ENCODE results near the gene NECTIN1.

Gene NECTIN1

DNA sequence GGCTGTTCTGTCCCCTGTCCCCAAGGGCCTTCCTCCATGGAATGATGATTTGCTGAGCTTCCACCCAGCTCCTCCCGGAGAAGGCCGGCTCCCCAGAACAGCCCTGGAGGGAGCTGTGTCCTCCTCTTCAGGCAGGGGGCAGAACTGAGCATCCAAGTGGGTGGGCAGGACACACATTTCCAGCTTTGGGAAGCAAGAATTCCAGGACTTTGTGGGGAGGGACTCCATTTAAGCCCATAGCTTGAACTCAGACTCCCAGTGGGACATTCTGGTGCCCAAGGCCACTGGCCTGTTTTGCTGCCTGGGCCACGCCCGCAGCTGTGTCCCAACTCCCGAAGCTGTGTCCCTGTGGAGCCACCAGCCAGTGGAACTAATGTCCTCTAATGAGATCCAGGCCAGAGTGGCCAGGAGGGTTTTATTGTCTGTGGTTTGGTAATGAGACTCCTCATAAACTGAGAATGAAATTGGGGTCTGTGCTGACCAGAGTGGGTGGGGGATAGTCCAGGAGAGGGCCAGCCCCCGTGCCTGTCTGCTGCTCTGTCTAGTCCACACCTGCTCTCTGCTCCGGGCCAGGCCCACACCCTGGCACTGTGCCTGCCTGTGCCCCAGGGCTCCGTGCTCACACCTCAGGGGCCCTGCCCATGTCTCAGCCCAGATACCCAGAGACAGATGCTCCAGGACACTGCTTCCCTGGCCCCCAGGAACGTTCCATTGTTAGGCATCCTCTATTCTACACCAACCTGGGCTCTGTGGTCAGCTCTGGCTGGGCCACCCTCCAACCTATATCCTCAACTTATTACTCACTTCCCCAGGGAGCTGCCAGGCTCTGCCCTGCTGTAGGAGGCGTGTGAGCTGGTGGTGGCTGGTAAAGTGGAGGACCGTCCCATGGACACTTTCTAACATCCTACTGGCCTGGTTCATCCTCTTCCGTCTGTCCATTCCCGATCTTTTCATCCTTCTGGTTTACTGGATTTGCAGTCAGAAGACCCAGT is 7.6 kb downstream of the NECTIN1 start:
- Histone ChIP-seq H3K36me3 (ENCODE audit: control insufficient read depth in 2 of 2, insufficient read depth in 2 of 2, low read length in 2 of 2) (no peaks in the 10 kb centered on the region), H3K4me3 (ENCODE audit: low read length in 2 of 2) (no peak overlapping the region), H3K27me3 (ENCODE audit: control insufficient read depth in 1 of 2, insufficient read depth in 2 of 2, low read length in 2 of 2) (no peaks in the 10 kb centered on the region), H3K9ac (ENCODE audit: low read length in 2 of 2) (no peak overlapping the region), H3K27ac (ENCODE audit: low read length) (no peak overlapping the region), H3K4me1 (ENCODE audit: control insufficient read depth, insufficient read depth, low read length) (peaks cover 8% of the 10 kb centered on the region), H3K9me3 (ENCODE audit: control insufficient read depth in 2 of 2, low read length in 2 of 2) (no peaks in the 10 kb centered on the region)

GRCh38 chr11:119720311-119720913 is 8.6 kb downstream of the NECTIN1 start:
- Histone ChIP-seq H3K27ac (ENCODE audit: low read length) (no peak overlapping the region), H3K4me3 (ENCODE audit: low read length in 2 of 2) (no peak overlapping the region)

GRCh38 chr11:119717839-119718534 is 11.0 kb downstream of the NECTIN1 start:
- no peak overlapping the region for H3K27ac ChIP-seq (ENCODE audit: low read length)
- H3K4me1 ChIP-seq (ENCODE audit: control insufficient read depth, insufficient read depth, low read length): peaks cover 2% of the 10 kb centered on the region
- H3K27me3 ChIP-seq (ENCODE audit: control insufficient read depth in 1 of 2, insufficient read depth in 2 of 2, low read length in 2 of 2): no peaks in the 10 kb centered on the region
- no peak overlapping the region for H3K4me3 ChIP-seq (ENCODE audit: low read length in 2 of 2)
- H3K9me3 ChIP-seq (ENCODE audit: control insufficient read depth in 2 of 2, low read length in 2 of 2): no peaks in the 10 kb centered on the region
- no peak overlapping the region for H3K9ac ChIP-seq (ENCODE audit: low read length in 2 of 2)
- no peaks in the 10 kb centered on the region for H3K36me3 ChIP-seq (ENCODE audit: control insufficient read depth in 2 of 2, insufficient read depth in 2 of 2, low read length in 2 of 2)

More at GRCh38 chr11:119720311-119720913, 8.6 kb downstream of the NECTIN1 start:
- peak overlapping the region in 1 of 2 donors; percentile 13 for H3K9ac ChIP-seq (ENCODE audit: low read length in 2 of 2)
- H3K4me1 ChIP-seq (ENCODE audit: control insufficient read depth, insufficient read depth, low read length): peaks cover 5% of the 10 kb centered on the region
- H3K27me3 ChIP-seq (ENCODE audit: control insufficient read depth in 1 of 2, insufficient read depth in 2 of 2, low read length in 2 of 2): no peaks in the 10 kb centered on the region
- H3K36me3 ChIP-seq (ENCODE audit: control insufficient read depth in 2 of 2, insufficient read depth in 2 of 2, low read length in 2 of 2): no peaks in the 10 kb centered on the region
- H3K9me3 ChIP-seq (ENCODE audit: control insufficient read depth in 2 of 2, low read length in 2 of 2): no peaks in the 10 kb centered on the region

DNA sequence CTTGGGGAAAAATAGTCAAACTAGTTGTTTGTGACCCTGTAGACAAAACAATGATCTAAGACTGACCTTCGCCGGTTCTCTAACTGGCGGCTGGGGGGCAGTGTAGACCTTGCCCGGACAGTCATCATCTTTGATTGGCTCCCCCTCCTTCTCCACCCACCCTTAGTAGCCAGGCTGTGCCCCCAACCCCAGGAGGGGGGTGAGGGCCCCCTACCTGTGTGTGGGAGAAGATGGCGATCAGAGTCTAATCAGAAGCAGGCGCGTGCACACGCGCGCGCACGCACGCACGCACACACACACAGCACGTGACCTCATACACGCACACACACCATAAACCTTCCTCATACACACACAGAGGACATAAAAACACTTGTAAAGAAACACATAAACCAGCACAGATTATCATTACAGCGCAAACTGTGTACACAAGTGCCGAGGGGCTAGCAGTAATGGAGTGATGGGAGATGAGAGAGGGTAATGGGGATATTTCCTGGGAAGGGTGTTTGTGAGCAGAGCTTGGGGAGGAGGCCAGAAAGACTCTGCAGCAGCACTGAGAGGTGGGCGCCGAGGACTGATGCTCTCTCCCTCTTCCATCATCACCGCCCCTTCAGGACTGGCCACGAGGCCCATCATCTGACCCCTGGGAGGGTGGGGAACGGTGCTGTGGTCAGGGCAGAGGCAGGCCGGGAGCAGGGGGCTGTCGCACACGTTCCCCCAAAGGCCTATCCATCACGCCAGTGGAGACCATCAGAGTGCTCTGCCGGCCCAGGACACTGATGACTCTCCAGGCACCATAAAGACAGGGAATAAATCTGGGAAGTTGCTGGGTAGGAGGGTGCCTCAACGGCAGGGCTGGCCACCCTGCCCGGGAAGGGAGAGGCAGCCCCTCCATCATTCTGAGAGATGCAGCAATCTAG is 12.2 kb downstream of the NECTIN1 start:
- Histone ChIP-seq H3K9me3 (ENCODE audit: control insufficient read depth in 2 of 2, low read length in 2 of 2) (no peaks in the 10 kb centered on the region), H3K27ac (ENCODE audit: low read length) (no peak overlapping the region), H3K9ac (ENCODE audit: low read length in 2 of 2) (no peak overlapping the region)

DNA sequence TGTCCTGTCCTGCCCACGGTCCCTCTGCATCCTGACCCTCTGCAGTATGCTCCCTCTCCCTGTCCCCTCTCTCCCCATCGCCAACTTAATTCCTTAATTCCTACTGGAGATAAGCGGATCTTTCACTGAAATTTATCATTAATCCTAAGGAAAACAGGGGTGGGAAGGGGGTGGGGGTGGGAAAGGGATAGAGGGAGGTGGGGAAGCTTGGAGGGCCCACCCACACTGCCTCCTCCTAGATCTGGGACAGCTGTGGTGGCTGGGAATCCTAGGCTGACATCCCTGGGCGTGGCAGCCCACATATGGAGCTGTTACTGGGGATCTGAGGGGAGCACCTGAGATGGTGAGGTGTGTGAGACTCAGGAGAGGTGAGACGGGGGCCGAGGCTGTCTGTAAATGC is 14.4 kb downstream of the NECTIN1 start:
- H3K4me1 ChIP-seq (ENCODE audit: control insufficient read depth, insufficient read depth, low read length): no peaks in the 10 kb centered on the region
- no peak overlapping the region for H3K4me3 ChIP-seq (ENCODE audit: low read length in 2 of 2)
- no peaks in the 10 kb centered on the region for H3K27me3 ChIP-seq (ENCODE audit: control insufficient read depth in 1 of 2, insufficient read depth in 2 of 2, low read length in 2 of 2)
- H3K9me3 ChIP-seq (ENCODE audit: control insufficient read depth in 2 of 2, low read length in 2 of 2): no peaks in the 10 kb centered on the region
- H3K36me3 ChIP-seq (ENCODE audit: control insufficient read depth in 2 of 2, insufficient read depth in 2 of 2, low read length in 2 of 2): no peaks in the 10 kb centered on the region
- H3K27ac ChIP-seq (ENCODE audit: low read length): no peak overlapping the region
- no peak overlapping the region for H3K9ac ChIP-seq (ENCODE audit: low read length in 2 of 2)

More for the DNA sequence above, 12.2 kb downstream of the NECTIN1 start:
- Histone ChIP-seq H3K27me3 (ENCODE audit: control insufficient read depth in 1 of 2, insufficient read depth in 2 of 2, low read length in 2 of 2) (no peaks in the 10 kb centered on the region), H3K4me1 (ENCODE audit: control insufficient read depth, insufficient read depth, low read length) (peaks cover 2% of the 10 kb centered on the region), H3K4me3 (ENCODE audit: low read length in 2 of 2) (no peak overlapping the region), H3K36me3 (ENCODE audit: control insufficient read depth in 2 of 2, insufficient read depth in 2 of 2, low read length in 2 of 2) (no peaks in the 10 kb centered on the region)

- Histone ChIP-seq H3K4me3 (ENCODE audit: low read length in 2 of 2) (no peak overlapping the region), H3K9me3 (ENCODE audit: control insufficient read depth in 2 of 2, low read length in 2 of 2) (no peaks in the 10 kb centered on the region), H3K9ac (ENCODE audit: low read length in 2 of 2) (no peak overlapping the region), H3K4me1 (ENCODE audit: control insufficient read depth, insufficient read depth, low read length) (no peaks in the 10 kb centered on the region), H3K27ac (ENCODE audit: low read length) (no peak overlapping the region), H3K36me3 (ENCODE audit: control insufficient read depth in 2 of 2, insufficient read depth in 2 of 2, low read length in 2 of 2) (no peaks in the 10 kb centered on the region), H3K27me3 (ENCODE audit: control insufficient read depth in 1 of 2, insufficient read depth in 2 of 2, low read length in 2 of 2) (no peaks in the 10 kb centered on the region)
These were observed 14.8 kb downstream of the NECTIN1 start for GRCh38 chr11:119714189-119714588.

DNA sequence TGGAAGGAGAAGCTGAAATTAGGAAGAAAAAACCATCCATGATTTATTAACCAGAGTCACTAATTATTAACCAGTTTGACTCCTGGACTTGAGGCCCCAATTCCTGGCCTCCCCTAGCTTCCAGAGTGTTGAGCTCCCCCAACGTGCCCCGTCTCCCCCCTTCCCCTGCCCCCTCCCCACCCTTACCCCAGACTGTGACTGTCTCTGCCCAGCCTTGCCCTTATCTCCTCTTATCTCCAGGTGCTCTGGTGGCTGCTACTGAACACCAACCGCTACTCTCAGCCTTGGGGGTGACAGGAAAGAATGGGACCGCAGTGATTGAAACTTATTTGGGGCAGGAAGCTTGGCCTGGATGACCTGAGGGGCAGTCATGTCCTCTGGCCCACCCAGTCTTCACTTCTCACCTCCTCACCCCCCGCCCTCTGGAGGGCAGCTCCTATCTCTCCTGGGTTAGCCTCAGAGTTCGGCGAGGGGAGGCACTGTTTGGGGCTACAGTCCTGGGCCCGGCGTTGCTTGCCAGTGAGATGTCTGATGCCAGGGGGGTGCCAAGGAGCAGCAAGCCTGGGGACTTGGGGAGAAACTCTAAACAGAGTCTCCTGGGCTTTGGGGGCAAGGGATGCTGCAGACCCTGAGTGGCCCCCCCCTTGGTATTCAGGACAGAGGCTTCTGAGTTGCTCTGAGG is 15.5 kb downstream of the NECTIN1 start:
- no peak overlapping the region for H3K27ac ChIP-seq (ENCODE audit: low read length)
- H3K4me1 ChIP-seq (ENCODE audit: control insufficient read depth, insufficient read depth, low read length): no peaks in the 10 kb centered on the region
- H3K4me3 ChIP-seq (ENCODE audit: low read length in 2 of 2): no peak overlapping the region
- H3K27me3 ChIP-seq (ENCODE audit: control insufficient read depth in 1 of 2, insufficient read depth in 2 of 2, low read length in 2 of 2): no peaks in the 10 kb centered on the region
- no peaks in the 10 kb centered on the region for H3K9me3 ChIP-seq (ENCODE audit: control insufficient read depth in 2 of 2, low read length in 2 of 2)
- H3K36me3 ChIP-seq (ENCODE audit: control insufficient read depth in 2 of 2, insufficient read depth in 2 of 2, low read length in 2 of 2): no peaks in the 10 kb centered on the region
- no peak overlapping the region for H3K9ac ChIP-seq (ENCODE audit: low read length in 2 of 2)

DNA sequence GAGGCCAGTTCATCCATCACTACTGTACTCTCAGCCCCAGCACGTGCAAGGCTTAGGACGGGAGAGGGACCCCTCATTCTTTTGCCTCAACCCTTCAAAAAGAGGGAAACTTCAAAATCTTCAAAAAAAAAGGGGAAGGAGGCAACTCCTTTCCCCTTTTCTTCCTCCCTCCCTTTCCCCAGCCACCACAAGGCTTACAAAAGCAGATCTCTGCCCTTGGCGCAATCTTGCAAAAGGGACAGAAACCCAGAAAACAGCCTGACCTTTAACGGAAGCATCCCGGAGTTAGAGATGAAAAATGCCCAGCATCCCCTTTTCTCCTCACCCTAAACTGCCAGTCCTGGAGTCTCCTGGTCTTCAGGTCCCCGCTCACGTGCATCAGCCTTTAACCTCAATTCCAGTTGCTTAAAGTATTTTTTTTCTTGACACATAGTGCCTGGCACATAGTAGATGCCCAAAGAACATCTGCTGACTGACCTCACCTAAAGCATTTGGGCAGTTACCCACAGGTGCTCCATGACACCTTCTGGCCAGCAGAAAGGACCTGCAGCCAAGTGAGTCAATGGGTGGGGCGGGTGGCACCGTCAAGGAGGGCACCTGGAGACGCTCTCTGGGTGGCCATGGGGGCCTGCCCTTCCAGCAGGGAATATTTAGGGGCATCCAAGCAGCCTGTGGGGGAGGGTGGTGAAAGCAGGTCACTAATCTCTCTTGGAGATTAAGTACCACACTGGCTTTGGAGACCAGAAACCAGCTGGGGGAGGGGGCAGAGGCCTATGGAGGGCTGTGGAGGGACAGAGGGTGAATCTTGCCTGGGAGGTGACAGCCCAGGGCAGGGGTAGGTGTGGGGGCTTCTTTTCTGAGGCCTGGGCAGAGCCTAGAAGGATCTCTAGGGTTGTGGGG is 16.3 kb downstream of the NECTIN1 start:
- Histone ChIP-seq H3K4me1 (ENCODE audit: control insufficient read depth, insufficient read depth, low read length) (no peaks in the 10 kb centered on the region), H3K27me3 (ENCODE audit: control insufficient read depth in 1 of 2, insufficient read depth in 2 of 2, low read length in 2 of 2) (no peaks in the 10 kb centered on the region), H3K9ac (ENCODE audit: low read length in 2 of 2) (no peak overlapping the region), H3K36me3 (ENCODE audit: control insufficient read depth in 2 of 2, insufficient read depth in 2 of 2, low read length in 2 of 2) (no peaks in the 10 kb centered on the region), H3K9me3 (ENCODE audit: control insufficient read depth in 2 of 2, low read length in 2 of 2) (no peaks in the 10 kb centered on the region), H3K27ac (ENCODE audit: low read length) (no peak overlapping the region), H3K4me3 (ENCODE audit: low read length in 2 of 2) (no peak overlapping the region)

GRCh38 chr11:119712006-119712405 is 17.0 kb downstream of the NECTIN1 start:
- H3K27ac ChIP-seq (ENCODE audit: low read length): no peak overlapping the region
- no peak overlapping the region for H3K9ac ChIP-seq (ENCODE audit: low read length in 2 of 2)
- H3K9me3 ChIP-seq (ENCODE audit: control insufficient read depth in 2 of 2, low read length in 2 of 2): no peaks in the 10 kb centered on the region
- H3K36me3 ChIP-seq (ENCODE audit: control insufficient read depth in 2 of 2, insufficient read depth in 2 of 2, low read length in 2 of 2): no peaks in the 10 kb centered on the region
- H3K4me3 ChIP-seq (ENCODE audit: low read length in 2 of 2): no peak overlapping the region
- no peaks in the 10 kb centered on the region for H3K27me3 ChIP-seq (ENCODE audit: control insufficient read depth in 1 of 2, insufficient read depth in 2 of 2, low read length in 2 of 2)
- no peaks in the 10 kb centered on the region for H3K4me1 ChIP-seq (ENCODE audit: control insufficient read depth, insufficient read depth, low read length)

Data from stomach smooth muscle (tissue), 2 donors.